Cardiac fibroblast (primary cell): ENCODE data around the gene ARL5C.
A peak's percentile ranks its signal among the peaks of the same experiment; 100 is the strongest.

Source experiments
- DNase-seq, 2 donors: peaks; one replicate each; pipeline versions ENCODE4 v3.0.0 to v3.0.0-alpha.2; 2010; ENCODE audit warnings: low read depth in 2 of 2
- H3K4me3 ChIP-seq, 2 donors: replicated peaks in 1 of 2; 1 replicate in 1 of 2; 2 replicates in 1 of 2; pipeline ENCODE4 v1.5.1; 2011; ENCODE audit warnings: low read depth in 2 of 2, low read length in 2 of 2, mild to moderate bottlenecking in 2 of 2, moderate library complexity in 1 of 2
- CTCF ChIP-seq: IDR thresholded peaks from one replicate; pipeline ENCODE4 v1.5.1; 2011; ENCODE audit warnings: low read depth, mild to moderate bottlenecking, low read length, inconsistent platforms

The ARL5C gene

GRCh38 chr17:39165841-39166349 is at the start of gene ARL5C:
ARL5C (minus strand) TSS chr17:39166161; CDS start chr17:39165760, 401 bp downstream.
- no peak for DNase-seq
- no peak for TF ChIP-seq CTCF

GRCh38 chr17:39213852-39214251 is 47.9 kb upstream of the ARL5C start:
- H3K4me3 ChIP-seq: no peak overlapping the region
- no peak for TF ChIP-seq CTCF
- DNase-seq: peak in 1 of 2 donors; percentile 37

More at GRCh38 chr17:39165841-39166349, at the start of gene ARL5C:
- peak within 1 kb of the TSS; percentile 43 to 44 for H3K4me3 ChIP-seq

- H3K4me3 ChIP-seq: no peak overlapping the region
- no peak for TF ChIP-seq CTCF
- DNase-seq: no peak
These were observed 47.0 kb upstream of the ARL5C start for GRCh38 chr17:39212841-39213480.

GRCh38 chr17:39212195-39212810 is 46.3 kb upstream of the ARL5C start:
- peak in 1 of 2 donors; percentile 30 for DNase-seq
- no peak overlapping the region for H3K4me3 ChIP-seq
- no peak for TF ChIP-seq CTCF

GRCh38 chr17:39210093-39210434 is 44.1 kb upstream of the ARL5C start:
- no peak for DNase-seq
- TF ChIP-seq CTCF: no peak
- peak overlapping the region; percentile 29 to 43 for H3K4me3 ChIP-seq

GRCh38 chr17:39209317-39210092 is 43.5 kb upstream of the ARL5C start:
- DNase-seq: peak; percentile 46 to 71
- peak overlapping the region; percentile 29 to 43 for H3K4me3 ChIP-seq
- no peak for TF ChIP-seq CTCF
